Activated naive CD4-positive, alpha-beta T cell (primary cell): ENCODE results near the gene CCND2.

ENCODE experiments used
- DNase-seq, 4 experiments: peaks; one replicate each; lab custom pipeline; 2025; lab: John Stamatoyannopoulos, UW

The CCND2 gene

DNA sequence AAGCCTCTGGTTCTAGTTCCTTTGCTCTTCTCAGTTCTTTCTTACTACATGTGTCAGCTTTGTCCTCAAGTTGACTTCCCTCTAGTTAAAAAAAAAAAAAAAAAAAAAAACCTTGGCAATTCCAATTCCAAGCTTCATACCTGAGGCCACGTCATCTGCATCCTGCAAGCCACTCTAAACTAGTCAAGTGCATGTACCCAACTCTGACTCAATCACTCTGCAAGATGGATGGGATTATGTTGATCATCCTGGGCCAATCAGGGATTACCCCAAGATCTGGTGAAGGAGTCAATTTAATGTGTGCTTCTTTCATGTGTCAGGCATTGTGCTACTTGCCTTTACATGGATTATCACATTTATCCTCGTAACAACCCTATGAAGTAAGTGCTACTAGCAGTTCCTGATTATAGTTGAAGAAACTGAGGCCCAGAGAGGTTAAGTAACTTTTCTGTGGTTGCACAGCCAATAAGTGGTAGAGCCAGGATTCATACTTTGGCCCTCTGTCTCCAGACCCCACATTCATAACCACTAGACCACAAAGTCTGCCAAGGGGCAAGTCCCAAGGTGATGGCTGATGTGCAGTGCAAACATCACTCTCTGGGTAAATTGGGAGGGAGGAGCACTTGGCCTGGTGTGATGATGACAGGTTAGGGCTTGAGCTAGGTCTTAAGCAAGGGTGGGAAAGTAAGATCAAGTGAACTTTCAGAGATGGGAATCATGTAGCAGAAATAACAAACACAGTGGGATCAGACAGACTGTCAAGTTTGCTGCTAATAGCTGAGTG is 17.3 kb upstream of the CCND2 start:
- no peak for DNase-seq

DNA sequence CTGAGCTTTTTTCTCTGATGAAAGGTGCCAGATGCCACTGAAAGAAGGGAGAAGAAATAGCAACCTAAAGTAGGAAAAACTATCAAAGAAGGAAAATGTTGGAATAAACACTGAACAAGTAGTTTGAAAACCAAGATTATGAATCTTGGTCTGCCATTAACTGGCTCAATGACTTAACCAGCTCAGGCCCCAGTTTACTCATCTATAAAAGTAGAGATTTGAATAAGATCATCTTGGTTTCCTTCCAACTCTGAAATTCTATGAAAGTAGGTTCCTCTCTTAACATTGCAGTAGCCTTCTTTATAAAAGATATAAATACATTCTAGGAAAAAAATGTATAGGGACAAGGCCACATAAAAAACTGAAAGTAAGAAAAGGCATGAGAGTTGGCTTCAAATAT is 16.1 kb upstream of the CCND2 start:
- DNase-seq = no peak

DNA sequence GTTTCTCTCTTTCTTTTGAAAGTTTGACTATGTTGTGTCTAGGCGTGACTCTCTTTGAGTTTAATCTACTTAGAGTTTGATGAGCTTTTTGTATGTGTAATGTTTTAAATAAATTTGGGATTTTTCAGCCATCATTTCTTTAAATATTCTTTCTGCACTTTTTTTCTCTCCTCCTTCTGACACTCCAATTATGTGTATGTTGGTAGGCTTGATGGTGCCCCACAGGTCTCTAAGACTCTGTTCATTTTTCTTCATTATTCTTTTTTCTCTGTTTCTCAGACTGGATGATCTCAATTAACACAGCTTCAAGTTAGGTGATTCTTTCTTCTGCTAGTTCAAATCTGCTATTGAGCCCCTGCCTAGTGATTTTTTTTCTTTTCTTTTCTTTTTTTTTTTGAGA is 14.5 kb upstream of the CCND2 start:
- DNase-seq = no peak

DNA sequence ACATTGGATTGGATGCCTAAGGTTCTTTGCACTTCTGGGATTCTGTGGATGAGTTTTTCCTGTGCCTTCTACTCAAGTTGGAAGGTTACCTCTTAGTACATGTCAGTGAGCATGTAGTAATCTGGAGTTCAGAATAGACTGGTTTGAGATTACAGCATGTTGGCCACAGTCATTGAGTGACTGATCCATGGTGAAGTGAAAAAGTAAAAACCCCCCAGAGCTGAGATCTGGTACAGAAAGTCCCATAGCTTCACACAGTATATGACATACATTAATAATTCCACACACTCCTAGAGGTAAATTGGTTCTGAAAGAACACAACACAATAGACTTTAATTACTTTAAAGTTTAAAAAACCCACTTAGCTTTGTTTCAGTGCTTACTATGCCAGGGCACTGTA is 11.9 kb upstream of the CCND2 start:
- no peak for DNase-seq

DNA sequence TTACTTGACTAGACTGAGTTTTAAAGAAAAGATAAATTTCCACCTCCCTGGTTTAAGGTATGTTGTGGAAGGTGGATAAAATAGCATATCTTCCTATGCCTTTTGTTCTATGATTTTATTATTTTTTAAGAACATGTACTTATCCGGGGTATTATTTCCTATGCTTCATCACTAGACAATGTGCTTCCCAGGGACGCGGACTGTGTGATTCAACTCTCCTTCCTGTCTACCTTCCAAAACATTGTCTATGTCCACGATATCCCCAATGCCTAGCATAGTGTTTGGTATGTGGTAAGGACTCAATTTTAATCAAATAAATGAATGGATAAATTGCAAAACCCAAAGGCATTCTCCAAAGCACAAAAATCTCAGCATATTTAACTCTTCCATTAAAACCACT is 8.3 kb upstream of the CCND2 start:
- no peak for DNase-seq

DNA sequence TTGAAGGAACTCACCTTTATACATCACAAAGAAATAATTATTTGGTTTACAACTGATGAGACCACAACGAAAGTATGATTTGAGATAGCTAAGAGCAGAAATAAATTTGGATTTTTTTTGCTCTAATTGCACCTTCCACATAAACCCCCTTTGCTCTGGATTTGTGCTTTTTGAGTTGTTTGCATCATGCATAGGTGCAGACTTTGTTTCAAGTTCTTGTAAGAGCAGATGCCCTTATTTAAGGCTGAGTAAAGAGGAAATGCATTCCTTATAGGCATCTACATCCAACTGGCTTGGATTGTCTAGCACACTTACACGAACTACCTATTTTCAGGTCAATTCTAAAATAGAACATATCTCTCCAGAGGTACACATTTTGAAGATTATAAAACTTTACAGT is 6.6 kb upstream of the CCND2 start:
- DNase-seq = no peak

DNA sequence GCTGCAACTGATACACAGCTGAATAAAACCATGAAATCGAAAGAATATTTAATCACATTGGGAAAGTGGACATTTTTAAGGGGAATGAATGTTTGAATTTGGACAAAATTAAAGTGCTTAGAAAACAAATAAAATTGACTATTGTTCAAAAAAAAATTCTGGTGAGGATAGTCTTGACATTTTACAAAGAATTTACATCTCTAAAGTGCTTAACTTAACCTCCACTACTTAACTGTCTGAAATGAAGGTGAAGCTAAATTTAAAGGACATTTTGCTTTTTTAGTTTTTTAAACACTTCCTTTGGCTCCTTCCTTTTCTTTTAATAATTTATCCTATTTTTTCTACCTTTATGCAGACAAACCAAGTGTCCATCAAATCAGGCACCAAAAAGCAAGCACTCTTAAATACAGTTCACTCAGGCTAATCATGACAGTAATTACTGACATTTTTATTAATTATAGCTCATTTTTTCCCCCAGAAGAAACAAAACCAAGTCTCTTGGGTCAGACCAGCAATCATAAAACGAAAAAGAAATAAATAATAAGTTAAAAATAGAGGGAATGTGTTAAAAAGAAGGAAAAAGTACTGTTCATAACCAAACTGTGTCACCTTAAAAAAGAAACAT is 5.7 kb upstream of the CCND2 start:
- no peak for DNase-seq

DNA sequence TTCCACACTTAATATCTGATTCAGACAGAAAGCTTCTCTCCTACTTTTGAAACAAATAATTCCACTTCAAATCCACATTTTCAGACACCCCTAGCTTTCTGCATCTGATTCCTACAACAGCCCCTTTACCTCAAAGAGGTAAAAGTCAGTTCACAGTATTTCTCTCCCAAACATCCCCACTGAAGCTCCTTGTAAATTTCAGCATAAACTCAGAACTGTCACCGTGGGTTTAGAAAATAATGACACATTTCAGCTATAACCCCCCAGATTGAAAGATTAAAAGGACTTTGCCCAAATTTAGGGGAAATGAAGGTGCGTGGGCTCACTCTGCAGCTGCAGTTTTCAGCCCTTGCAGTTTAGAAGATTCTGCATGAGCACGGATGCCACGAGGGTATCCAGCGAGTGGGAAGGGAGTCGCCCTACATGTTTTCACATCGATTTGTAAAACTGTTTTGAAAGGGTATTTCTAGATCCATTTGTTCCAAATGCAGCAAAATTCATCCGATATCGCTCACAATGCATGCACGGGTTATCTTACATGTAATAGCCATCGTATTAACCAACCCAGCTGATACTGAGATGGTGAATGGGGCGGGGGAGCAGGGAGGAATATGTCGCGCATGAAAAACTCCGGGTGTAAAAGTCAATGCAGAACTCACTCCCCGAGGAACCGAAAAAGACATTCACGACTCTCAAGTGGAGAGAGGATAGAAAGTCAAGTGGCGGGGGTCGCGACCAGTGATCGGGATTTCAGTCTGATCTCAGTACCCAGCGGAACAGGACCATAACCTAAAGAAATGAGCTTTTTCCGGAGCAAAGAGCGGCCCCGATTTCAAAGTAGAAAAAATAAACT is 5.0 kb upstream of the CCND2 start:
- DNase-seq = peak in 2 of 4 experiments; percentile 39 to 44

DNA sequence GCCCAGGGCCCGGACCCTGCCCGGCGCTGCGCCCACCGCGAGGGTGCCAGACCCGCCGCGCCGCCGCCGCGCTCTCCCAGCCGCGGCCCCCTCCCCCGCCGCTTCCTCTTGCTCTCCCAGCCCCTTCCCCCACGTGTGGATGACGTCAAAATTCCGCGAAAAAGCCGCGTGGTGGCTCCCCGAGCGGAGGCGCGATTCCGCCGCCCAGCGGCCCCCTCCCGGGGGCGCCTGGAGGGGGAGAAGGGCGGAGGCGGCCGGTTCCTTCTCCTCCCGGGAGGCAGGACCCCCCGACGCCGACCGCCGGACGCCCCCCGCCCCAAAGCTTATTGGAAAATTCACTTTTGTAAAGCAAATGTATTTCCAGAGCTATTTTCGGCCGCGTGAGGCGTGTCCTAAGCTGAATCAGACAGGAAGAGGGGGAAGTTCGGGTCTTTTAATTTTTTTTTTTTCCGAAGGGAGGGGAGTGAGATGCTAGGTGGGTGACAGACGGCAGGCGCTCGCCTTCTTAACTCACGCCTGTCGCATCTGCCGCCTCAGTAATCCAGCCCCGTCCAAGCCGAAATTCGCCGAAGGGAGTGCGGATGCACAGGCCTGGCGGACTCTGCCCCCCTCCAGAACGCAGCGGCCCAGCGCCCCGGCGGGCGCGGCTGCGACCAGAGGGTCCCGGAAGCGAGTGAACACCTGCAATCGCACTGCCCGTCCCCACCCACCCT is 4.1 kb upstream of the CCND2 start:
- DNase-seq = peak; percentile 68 to 90 (median 84)

DNA sequence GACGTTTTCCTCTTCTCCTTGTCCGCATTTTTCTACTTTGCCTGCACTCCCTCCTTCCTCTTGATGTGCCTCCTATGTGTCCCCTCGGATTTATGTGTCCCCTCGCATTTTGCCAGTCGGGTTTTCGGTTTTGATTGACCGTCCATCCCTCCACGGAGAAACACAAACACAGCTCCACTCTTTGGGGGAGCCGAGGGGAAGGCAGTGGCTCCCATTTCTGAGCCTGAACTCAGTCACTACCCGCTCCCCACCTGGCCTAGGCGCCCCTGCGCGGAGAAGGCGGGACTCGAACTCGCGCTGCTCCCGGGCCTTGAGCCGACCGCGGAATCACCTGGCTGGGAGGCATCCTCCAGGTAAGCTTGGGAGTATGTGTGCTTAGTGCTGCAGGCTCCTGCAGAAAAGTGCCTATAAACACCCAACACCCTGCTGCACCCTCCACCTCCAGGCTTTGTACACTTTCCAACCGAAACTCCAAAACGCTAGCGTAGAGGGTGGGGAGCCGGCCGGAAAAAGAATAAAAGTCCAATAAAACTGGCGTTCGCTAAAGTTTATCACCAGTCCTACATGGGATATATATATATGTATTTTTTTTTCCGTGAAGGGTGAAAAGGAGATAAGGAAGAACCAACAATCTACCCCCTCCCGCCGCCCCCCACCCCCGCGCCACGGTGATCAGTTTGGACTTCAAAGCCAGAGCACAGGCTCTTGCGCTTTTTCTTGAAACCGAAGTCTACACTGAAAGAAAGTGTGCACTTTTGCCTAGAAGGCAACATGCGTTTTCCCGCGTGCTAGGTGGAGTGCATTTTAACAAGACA is 3.3 kb upstream of the CCND2 start:
- DNase-seq = peak in 3 of 4 experiments; percentile 31 to 37 (median 35)

DNA sequence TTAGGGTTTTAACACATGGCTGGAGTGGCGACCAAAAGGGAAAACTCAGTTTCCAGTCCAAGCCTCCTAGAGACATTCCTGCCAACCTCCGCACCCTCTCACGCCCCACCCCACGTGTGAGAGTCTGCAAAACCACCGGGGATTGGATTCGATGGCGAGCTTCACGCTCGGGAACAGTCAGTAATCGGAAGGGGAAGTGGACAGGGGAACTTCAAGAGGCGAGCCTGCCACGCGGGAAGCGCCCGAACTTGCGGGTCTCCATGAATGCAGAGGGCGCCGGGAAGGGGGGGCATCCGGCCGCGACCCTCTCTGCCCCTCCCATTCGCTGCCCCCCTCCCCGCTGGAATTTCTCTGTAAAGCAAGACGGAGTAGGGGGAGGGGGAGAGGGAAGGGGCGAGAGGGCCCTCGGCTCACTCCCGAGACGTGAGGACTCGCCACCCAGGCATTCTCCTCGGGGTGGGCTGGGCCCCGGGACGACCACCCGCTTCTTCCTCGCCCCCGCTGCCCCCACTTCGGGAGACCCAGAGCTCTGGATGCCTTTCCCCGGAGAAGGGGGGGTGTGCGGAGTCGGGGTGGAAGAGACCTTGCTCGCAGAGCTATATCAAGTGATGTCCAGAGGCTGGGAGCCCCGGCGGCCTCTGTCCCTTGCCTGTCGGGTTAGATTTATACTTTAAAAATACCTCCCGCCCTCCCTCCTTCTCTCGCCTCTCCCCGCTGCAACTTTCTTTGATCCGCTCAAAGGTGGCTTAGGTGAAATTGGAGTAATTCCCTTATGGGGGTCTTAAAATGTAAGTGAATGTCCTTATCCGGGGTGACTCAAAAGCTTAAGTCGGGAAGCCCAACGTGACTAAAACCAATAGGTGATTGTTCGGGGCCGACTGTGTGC is 2.5 kb upstream of the CCND2 start:
- peak in 1 of 4 experiments; percentile 38 for DNase-seq

DNA sequence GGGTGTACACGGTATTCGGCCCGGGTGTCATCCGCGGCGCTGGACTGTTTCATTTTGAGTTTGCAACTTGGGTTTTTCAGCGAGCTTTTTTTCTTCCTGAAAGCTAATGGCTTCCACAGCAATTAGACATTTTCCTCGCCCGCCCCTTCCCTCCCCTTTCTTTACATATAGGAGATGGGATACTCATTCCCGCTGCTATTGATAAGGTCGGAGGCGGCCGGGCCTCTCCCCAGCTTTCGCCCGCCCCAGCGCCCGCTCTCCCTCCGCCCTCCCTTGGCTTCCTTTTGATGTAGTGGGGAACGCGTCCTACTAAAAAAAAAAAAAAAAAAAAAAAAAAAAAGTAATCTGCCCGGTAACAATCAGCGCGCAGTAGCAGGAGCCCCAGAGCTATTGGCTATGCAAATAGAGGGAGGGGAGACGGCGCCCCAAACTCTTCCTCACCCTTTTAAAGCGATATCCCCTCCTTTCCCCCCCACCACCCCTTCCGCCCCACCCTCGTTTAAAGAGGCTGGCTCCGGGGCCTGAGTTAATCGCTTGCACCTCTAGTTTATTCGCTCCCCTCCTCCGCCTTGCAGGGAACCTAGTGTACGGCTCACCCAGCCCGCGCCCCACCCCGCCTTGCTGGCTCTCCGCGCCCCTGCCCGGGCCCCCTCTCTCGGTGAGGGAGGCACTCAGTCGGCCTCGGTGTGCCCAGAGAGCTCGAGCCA is 1.7 kb upstream of the CCND2 start:
- DNase-seq = peak; percentile 72 to 81 (median 74)

DNA sequence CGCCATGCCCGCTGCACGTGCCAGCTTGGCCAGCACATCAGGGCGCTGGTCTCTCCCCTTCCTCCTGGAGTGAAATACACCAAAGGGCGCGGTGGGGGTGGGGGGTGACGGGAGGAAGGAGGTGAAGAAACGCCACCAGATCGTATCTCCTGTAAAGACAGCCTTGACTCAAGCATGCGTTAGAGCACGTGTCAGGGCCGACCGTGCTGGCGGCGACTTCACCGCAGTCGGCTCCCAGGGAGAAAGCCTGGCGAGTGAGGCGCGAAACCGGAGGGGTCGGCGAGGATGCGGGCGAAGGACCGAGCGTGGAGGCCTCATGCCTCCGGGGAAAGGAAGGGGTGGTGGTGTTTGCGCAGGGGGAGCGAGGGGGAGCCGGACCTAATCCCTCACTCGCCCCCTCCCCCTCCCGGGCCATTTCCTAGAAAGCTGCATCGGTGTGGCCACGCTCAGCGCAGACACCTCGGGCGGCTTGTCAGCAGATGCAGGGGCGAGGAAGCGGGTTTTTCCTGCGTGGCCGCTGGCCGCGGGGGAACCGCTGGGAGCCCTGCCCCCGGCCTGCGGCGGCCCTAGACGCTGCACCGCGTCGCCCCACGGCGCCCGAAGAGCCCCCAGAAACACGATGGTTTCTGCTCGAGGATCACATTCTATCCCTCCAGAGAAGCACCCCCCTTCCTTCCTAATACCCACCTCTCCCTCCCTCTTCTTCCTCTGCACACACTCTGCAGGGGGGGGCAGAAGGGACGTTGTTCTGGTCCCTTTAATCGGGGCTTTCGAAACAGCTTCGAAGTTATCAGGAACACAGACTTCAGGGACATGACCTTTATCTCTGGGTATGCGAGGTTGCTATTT is 914 bp upstream of the CCND2 start:
- DNase-seq = peak in 3 of 4 experiments; percentile 49 to 57 (median 52)

DNA sequence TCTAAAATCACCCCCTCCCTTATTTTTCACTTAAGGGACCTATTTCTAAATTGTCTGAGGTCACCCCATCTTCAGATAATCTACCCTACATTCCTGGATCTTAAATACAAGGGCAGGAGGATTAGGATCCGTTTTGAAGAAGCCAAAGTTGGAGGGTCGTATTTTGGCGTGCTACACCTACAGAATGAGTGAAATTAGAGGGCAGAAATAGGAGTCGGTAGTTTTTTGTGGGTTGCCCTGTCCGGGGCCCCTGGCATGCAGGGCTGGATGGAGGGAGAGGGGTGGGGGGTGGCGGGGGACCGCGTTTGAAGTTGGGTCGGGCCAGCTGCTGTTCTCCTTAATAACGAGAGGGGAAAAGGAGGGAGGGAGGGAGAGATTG is 300 bp upstream of the CCND2 start:
- no peak for DNase-seq

DNA sequence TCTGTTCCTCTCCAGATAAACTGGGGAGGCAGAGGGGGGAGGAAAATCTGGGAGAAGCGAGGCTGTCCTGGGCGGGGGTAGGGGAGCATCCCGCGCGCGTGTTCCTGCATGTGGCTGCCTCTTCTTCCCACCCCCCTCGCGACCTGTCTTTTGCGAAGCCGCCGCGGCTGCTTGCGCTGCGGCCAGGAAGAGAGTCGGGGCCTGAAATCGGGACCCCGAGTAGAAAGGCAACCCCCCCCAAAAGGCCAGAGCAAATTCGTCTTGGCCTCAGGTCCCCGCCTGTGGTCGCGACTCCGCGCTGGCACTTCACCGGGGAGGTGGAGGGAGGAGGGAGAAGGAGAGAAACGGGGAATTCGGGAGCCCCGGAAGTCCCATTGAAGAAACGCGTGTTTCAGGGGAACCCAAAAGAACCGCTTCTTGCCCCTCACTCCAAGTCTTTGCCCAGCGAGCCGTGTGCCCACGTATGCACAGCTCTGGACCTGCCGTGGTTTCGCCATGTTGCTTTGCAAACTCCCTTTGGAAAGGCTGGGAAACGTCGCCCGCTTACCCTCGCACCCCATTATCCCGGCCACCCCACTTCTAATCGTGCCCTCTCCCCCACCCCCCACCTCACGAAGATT is 944 bp downstream of the CCND2 start:
- DNase-seq = peak in 1 of 4 experiments; percentile 19

DNA sequence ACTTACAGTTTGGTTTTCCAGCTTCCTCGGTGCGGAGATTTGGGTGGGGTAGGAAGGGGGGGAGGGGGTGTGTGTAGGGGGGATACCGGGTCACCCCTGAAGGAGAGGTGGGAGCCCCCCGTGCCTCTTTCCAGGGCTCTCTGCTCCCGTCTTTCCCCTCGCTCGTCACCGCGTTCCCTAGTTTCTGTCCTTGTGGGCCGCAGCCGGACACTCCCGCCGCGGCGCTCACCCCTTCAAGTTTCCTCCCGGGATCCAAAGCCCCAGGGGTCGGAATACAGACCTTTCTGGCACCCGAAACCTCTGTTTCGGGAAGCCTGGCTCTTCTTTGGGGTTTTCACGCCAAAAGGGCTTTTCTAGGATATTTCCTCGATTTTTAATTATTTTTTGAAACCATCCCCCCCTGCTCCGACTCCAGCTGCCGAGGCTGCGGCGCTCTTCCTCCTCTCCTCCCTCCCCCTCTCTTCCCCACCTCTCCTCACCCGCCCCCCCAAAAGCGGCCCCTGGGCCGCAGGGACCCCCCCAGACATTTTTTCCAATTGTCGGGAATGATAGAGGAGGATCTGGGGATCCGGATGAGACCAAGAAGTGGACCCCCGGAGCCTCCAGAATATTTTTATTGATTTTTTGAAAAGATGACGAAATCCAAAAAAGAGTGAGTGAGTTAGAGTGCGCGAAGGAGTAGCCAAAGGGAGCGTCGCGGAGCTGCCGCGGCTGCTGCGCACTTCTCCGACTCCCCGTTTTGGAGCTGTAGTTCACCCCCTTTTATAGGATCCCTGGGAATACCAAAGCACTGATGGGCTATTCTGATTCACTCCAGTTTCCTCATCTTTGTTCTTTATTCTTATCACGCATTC is 1.7 kb downstream of the CCND2 start:
- no peak for DNase-seq

DNA sequence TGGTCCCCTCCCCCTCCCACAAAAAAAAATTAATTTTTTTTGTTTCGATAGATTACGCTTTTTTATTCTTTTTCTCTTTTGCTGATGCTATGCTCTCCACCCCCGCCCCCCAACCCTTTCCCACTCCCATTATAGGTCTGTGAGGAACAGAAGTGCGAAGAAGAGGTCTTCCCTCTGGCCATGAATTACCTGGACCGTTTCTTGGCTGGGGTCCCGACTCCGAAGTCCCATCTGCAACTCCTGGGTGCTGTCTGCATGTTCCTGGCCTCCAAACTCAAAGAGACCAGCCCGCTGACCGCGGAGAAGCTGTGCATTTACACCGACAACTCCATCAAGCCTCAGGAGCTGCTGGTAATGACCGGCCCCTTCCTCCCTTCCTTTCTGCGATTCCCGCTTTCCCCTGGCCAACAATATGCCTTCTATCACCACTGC is 2.3 kb downstream of the CCND2 start:
- no peak for DNase-seq
